ENCODE data around the gene ST8SIA1.
"Not testable (repeated sequence)": the region's sequence is repeated elsewhere in the genome, so short reads cannot be mapped to it uniquely, and the experiment has no call there.

Gene ST8SIA1

DNA sequence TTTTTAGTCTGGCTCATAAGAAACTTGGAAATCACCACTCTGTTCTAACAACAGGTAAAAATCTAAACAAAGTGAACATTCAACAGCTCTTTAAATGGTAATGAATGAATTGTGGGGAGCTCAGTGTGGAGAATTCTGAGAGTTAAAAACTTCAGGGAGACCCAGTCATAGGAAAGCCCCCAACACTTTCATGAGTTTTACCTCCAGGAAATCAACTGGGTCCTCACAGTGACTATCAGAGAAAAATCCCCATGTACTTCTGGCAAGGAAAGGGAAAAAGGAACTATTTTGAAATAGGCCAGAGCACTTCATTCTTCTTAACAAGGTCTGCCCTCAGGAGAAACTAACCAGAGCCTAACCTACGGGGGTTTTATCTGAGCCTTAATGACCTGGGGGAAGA is 153.8 kb downstream of the ST8SIA1 start:
- DNase-seq, result no peak

DNA sequence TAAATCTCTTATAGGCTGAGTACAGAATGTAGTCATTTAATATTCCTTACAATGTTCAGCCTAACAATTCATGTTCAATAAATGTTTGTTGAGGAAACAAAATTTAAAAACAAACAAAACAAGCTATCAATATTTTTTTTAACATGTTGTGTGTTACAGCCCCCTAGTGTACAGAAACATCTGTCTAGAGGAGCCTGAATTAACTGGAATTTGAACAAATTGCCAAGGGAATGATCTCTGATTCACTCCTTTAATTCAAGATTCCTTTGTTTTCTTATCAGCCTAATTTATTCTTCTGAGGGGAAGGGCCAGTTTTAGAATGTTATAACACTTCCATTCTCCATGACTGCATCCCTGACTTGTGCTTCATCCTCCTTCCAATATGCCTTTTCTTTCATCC is 161.3 kb downstream of the ST8SIA1 start:
- no peak for DNase-seq

DNA sequence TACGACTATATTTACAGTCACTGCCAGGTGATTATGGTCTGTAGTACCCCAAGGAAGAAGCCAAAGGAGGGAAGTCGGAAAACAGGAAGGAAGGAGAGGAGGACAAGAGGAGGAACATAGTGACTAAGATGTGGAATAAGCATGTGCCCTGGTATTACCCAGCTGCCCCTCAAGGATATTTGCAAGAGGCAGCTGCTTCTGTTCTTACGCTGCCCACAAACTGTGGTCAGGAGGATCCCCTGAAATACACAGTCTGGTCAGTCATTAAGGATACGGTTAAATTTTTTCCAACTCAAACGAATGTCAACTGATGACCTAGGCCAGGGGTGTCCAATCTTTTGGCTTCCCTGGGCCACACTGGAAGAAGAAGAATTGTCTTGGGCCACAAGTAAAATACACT is 162.0 kb downstream of the ST8SIA1 start:
- DNase-seq, result no peak

DNA sequence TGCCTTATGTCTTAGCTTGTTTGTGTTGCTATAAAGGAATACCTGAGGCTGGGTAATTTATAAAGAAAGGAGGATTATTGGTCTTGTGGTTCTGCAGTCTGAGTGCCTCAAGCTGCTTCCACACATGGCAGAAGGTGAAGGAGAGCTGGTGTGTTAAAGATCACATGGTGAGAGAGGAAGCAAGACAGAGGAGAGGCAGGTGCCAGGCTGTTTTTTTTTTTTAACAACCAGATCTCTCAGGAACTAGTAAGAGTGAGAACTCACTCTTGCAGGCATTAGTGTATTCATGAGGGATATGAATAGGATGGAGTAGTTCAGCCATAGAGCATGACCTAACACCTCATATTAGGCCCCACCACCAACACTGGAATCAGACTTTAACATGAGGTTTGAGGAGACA is 165.1 kb downstream of the ST8SIA1 start:
- no peak for DNase-seq

DNA sequence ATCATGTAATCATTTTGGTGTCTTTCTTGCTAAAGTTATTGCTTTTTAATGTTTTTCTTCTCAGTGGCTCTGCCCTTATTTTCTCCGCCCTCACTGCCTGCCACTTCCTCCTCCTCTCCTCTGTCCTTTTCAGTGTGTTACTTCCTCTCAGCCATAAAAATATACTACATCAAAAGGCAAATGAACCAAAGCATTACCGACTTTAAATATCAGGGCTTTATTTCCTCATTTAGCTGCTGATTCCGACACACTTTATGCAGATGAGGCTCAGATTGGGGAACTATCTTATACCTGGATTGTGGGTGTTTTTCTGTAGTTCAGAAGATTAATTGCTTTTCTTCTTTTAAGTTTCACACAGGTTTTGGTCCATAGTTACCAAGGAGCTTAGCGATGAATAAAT is 170.4 kb downstream of the ST8SIA1 start:
- no peak for DNase-seq

DNA sequence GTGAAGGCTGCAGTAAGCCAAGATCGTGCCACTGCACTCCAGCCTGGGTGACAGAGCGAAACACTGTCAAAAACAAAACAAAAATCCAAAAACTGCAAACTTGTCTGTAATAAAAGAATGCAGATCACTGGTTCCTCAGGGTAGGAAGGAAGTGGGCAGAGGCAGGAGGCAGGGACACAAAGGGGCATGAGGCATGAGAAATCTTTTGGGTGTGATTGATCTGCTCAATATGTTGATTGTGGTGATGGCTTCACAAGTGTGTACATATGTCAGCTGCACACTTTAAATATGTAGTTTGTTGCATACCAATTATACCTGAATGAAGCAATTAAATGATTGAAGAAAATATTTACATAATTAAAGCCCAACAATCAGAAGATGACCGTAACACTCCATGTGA is 170.9 kb downstream of the ST8SIA1 start:
- DNase-seq, result no peak

DNA sequence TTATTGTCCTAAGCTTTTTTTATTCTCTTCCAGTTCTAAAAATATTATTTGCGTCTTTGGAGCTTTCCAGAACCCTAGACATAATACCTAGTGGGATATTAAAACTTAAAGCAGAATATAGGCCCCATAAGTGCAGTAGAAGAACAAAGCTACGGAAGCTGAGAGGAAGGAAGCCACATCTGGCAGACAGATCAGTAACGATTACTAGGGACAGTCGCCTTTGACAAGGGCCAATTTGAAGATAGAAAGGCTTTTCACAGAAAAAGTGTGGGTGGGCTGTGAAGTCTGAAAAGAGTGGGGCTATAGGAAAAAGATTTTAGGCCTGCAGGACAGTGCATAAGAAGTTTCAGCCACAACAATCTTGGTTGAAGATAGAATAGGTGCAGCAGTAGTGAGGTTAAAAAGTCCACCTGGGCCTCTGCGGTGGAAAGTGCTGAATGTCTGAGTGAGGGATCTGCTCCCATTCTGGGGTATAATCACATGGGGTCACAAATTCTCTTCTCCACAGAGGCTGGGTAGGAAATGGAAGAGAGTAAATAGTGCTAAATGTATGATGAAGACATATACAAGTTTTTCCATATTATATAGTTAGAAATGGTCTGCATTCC is 174.0 kb downstream of the ST8SIA1 start:
- DNase-seq, result no peak

DNA sequence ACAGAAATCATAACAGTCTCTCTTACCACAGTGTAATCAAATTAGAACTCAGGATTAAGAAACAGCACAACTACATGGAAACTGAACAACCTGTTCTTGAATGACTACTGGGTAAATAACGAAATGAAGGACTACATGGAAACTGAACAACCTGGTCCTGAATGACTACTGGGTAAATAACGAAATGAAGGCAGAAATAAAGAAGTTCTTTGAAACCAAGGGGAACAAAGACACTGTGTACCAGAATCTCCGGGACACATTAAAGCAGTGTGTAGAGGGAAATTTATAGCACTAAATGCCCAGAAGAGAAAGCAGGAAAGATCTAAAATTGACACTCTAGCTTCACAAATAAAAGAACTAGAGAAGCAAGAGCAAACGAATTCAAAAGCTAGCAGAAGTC is 185.2 kb downstream of the ST8SIA1 start:
- not testable (repeated sequence) for DNase-seq

DNA sequence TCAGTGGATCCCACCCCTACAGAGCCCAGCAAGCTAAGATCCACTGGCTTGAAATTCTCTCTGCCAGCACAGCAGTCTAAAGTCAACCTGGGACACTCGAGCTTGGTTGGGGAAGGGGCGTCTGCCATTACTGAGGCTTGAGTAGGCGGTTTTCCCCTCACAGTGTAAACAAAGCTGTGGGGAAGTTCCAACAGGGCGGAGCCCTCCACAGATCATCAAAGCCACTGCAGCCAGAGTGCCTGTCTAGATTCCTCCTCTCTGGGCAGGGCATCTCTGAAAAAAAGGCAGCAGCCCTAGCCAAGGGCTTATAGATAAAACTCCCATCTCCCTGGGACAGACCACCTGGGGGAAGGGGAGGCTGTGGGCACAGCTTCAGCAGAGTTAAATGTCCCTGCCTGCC is 187.8 kb downstream of the ST8SIA1 start:
- DNase-seq, result not testable (repeated sequence)

All from anterior cingulate cortex (tissue), 58 donors.